H1 (cell line): ENCODE data around the gene COG7.

Source experiments
- CHD1 ChIP-seq: IDR thresholded peaks from 2 replicates; pipeline ENCODE4 v1.6.1; 2012; ENCODE audit warnings: low read depth, low read length, improper control_type of control experiment
- HDAC2 ChIP-seq, 2 experiments: fragments of 300-600 bp in 1 of 2; sonication (generic) in 1 of 2; IDR thresholded peaks; 2 replicates each; pipeline ENCODE4 v1.6.1; 2011 to 2012; ENCODE audit warnings: low read depth in 2 of 2, low read length in 2 of 2, mild to moderate bottlenecking in 2 of 2, moderate library complexity in 2 of 2, borderline replicate concordance in 1 of 2, inconsistent platforms in 1 of 2
- HDAC6 ChIP-seq: IDR thresholded peaks from one replicate; pipeline ENCODE4 v1.7.1; 2012; ENCODE audit warnings: low read depth, mild to moderate bottlenecking, inconsistent platforms, low read length, moderate library complexity
- POLR2AphosphoS5 ChIP-seq: IDR thresholded peaks from 2 replicates; pipeline ENCODE4 v1.6.1; 2011; ENCODE audit warnings: low read depth, low read length
- RNF2 ChIP-seq: fragments of 200-900, 300-1000 bp; sonication (generic); IDR thresholded peaks from 2 replicates; pipeline ENCODE4 v1.7.1; 2016; ENCODE audit warnings: borderline replicate concordance, low read depth, mild to moderate bottlenecking, antibody characterized with exemption, low read length; ENCODE audit not compliant: poor library complexity, severe bottlenecking; ENCODE audit errors: missing control alignments
- YY1 ChIP-seq: IDR thresholded peaks from 2 replicates; pipeline ENCODE4 v1.6.1; 2011; ENCODE audit warnings: low read depth, mild to moderate bottlenecking, low read length
- TF ChIP-seq, protein P1 (sequence below), 3 experiments: IDR thresholded peaks; 1 replicate in 2 of 3; 2 replicates in 1 of 3; pipeline versions ENCODE4 v1.5.1 to v1.6.1; 2011; ENCODE audit warnings: low read length in 3 of 3, mild to moderate bottlenecking in 3 of 3, inconsistent platforms in 2 of 3, low read depth in 1 of 3, moderate library complexity in 1 of 3; ENCODE audit not compliant: insufficient read depth in 1 of 3; ENCODE audit errors: control extremely low read depth in 1 of 3
- TF ChIP-seq, protein P2 (sequence below): IDR thresholded peaks from 2 replicates; pipeline ENCODE4 v1.6.1; 2011; ENCODE audit warnings: low read depth, mild to moderate bottlenecking, low read length; ENCODE audit not compliant: insufficient read depth

- no peak for TF ChIP-seq POLR2AphosphoS5
- TF ChIP-seq, protein P1, sequence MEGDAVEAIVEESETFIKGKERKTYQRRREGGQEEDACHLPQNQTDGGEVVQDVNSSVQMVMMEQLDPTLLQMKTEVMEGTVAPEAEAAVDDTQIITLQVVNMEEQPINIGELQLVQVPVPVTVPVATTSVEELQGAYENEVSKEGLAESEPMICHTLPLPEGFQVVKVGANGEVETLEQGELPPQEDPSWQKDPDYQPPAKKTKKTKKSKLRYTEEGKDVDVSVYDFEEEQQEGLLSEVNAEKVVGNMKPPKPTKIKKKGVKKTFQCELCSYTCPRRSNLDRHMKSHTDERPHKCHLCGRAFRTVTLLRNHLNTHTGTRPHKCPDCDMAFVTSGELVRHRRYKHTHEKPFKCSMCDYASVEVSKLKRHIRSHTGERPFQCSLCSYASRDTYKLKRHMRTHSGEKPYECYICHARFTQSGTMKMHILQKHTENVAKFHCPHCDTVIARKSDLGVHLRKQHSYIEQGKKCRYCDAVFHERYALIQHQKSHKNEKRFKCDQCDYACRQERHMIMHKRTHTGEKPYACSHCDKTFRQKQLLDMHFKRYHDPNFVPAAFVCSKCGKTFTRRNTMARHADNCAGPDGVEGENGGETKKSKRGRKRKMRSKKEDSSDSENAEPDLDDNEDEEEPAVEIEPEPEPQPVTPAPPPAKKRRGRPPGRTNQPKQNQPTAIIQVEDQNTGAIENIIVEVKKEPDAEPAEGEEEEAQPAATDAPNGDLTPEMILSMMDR (IDR thresholded peaks at IDR 0.05; ENCODE audit: control extremely low read depth in 1 of 3, insufficient read depth in 1 of 3, low read depth in 1 of 3, low read length in 3 of 3), result no peak
- no peak for TF ChIP-seq HDAC2 (IDR thresholded peaks at IDR 0.05; ENCODE audit: borderline replicate concordance in 1 of 2, low read depth in 2 of 2, low read length in 2 of 2)
- no peak for TF ChIP-seq HDAC6
- TF ChIP-seq, protein P2, sequence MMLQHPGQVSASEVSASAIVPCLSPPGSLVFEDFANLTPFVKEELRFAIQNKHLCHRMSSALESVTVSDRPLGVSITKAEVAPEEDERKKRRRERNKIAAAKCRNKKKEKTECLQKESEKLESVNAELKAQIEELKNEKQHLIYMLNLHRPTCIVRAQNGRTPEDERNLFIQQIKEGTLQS, result no peak
- TF ChIP-seq RNF2, result no peak
- no peak for TF ChIP-seq CHD1
- no peak for TF ChIP-seq YY1
Observed at GRCh38 chr16:23378256-23378655, 74.7 kb downstream of the COG7 start.
